Measurements from ENCODE around the gene TWSG1.

The TWSG1 gene

DNA sequence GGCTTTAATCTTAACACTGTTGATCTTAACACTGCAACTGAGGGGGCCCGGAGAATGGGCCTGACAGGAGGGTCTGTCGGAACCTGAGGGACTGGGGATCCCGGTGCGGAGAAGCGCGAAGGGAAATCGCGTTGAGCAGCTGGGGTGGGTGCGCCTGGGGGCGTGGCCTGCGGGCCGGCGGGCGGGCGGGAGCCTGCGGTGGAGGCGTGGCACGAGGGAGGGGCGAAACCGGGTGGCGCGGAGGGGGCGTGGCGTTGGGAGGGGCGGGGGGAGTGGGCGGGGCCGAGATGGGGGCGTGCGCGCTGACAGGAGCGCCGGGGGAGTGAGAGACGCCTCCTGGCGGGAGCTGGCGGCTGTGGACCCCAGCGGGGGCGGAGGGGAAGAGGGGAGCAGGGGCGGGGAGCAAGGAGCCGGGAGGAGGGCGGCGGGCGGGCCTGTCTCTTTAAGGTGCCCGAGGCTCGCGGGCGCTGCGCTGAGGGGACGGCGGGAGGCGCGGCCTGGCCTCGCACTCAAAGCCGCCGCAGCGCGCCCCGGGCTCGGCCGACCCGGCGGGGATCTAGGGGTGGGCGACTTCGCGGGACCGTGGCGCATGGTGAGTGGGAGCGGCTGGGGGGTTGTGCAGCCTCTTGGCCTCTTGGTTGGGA is at the start of gene TWSG1:
TWSG1 (plus strand) TSS at position 445 of the 644 bp plus-strand sequence. CDS start 2,457 bp downstream, outside the sequence.
- DNase-seq (ENCODE audit: low read depth, low spot score) = peak; percentile 38

DNA sequence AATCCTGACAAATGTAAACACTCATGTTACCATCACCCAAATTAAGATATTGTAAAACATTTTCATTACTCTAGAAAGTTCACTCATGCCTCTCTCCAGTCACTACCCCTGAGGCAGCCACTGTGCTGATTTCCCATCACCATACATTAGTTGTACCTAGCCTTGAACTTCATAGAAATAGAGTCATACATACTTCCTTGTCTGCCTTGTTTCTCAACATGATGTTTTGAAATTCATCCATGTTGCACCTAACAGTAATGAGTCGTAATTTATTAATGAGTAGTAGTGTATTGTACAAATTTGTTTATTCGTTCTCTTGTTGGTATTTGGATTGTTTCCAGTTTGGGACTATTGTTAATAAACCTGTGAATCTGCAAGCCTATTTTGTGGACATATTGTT is 49.0 kb upstream of the TWSG1 start:
- no peak for DNase-seq (ENCODE audit: low read depth, low spot score)

DNA sequence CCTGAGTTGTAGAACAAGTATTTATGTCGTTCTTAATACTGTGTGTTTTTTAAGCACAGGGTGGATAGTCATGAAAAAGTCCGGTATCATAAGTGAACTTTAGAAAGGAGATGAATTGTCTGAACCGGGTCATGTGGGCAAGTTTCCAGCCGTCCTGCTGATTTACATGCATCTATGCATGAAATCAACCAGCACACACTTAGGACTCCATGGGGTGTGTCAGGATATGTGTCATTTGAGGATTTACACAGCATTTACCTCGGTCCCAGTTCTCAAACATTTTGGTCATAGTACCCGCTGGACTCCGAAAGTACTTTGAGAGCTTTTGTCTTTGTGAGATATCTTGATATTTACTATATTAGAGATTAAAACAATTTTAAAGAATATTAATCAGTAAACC is 47.5 kb upstream of the TWSG1 start:
- no peak for DNase-seq (ENCODE audit: low read depth, low spot score)

DNA sequence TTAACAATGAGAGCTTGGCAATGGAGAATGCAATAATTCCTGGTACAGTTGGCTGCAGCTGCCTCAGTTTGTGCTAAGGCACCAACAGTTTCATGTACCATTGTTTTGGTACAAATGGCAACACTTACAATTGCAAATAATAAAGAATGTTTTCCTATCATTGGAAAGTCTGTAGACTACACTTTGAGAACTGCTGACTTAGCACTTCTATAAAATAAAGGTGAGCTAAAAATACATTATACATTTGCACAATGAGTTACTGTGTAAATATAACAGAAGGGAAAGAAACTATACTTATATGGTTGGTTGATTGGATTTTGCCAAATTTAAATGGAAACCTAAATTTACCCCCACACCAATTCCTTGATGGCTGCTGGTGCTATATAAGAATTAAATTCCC is 44.9 kb upstream of the TWSG1 start:
- no peak for DNase-seq (ENCODE audit: low read depth, low spot score)

DNA sequence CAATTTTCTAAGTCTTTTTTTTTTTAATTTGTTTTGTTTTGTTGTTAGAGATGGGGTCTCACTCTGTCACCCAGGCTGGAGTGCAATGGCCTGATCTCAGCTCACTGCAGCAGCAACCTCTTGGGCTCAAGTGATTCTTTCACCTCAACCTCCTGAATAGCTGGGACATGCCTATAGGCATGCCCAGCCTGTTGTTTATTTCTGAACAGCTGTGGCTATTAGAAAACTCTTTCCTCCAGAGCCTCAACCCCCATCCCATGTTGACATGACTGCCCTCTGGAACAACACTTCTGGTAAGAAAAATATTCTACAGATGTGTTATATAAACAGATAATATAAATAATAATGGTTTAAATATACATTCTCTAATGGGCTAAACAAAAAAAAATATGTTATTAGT is 44.4 kb upstream of the TWSG1 start:
- DNase-seq (ENCODE audit: low read depth, low spot score) = no peak

DNA sequence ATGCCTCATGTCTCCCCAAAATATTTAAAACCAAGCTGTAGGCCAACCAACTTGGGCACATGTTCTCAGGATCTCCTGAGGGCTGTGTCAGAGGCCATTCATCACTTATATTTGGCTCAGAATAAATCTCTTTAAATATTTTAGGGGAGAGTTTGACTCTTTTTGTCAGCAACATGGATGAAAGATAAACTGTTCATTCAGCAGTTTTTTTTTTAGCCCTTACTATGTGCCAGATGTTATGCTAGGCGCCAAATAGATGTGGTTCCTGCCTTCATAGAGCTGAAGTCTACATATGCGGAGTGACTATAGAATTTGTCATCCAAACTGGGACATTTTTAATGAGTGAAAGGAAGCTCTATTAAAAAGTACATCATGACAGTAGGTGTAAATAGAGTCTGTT is 42.5 kb upstream of the TWSG1 start:
- no peak for DNase-seq (ENCODE audit: low read depth, low spot score)

DNA sequence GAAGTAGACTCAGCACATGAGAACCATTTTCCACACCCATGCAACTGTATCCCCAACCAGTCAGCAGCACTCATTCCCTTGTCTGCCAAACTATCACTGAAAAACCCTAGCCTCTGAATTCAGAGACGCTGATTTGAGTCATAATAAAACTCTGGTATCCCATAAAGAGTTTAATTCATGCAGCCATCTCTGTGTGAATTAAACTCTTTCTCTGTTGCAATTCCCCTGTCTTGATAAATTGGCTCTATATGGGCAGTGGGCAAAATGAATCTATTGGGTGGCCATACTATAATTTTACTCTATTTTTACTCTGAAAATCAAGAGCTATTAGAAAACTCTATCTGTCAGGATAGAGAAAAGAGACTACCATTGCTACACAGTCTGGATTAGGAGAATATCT is 40.6 kb upstream of the TWSG1 start:
- no peak for DNase-seq (ENCODE audit: low read depth, low spot score)

DNA sequence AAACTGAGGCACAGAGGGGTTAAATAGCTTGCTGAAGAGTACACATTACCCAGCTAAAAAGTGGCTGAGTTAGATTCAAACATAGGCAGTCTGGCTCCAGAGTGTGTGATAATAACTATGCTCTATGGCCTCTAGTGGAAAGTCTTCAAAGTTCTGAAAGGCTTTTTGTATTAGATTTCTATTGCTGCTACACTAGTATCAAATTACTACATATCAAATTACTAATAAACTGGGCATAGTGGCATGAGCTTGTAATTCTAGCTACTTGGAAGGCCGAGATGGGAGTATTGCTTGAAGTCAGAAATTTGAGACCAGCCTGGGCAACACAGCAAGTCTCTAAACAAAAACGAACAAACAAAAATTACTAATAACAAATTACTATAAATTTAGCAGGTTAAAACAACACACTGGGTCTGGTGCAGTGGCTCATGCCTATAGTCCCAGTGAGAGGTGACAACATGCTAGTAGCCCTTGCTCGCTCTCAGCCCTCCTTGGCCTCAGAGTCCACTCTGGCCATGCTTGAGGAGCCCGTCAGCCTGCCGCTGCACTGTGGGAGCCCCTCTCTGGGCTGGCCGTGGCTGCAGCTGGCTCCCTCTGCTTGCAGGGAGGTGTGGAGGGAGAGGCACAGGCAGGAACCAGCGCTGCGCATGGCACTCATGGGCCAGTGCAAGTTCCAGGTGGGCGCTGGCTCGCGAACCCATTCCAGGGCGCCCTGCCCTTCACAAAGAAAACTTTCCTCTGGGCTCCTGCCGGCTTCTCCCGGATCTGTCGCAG is 38.2 kb upstream of the TWSG1 start:
- DNase-seq (ENCODE audit: low read depth, low spot score) = no peak

DNA sequence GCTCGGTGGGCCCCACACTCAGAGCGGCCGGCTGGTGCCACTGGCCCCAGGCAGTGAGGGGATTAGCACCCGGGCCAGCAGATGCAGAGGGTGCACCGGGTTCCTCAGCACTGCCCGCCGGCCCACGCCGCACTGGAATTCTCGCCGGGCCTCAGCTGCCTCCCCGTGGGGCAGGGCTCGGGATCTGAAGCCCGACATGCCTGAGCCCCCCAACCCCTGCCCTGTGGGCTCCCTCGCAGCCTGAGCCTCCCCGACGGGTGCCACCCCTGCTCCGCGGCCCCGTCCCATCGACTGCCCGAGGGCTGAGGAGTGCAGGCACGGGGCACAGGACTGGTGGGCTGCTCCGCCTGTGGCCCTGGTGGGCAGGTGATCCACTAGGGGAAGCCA is 37.6 kb upstream of the TWSG1 start:
- DNase-seq (ENCODE audit: low read depth, low spot score) = no peak

DNA sequence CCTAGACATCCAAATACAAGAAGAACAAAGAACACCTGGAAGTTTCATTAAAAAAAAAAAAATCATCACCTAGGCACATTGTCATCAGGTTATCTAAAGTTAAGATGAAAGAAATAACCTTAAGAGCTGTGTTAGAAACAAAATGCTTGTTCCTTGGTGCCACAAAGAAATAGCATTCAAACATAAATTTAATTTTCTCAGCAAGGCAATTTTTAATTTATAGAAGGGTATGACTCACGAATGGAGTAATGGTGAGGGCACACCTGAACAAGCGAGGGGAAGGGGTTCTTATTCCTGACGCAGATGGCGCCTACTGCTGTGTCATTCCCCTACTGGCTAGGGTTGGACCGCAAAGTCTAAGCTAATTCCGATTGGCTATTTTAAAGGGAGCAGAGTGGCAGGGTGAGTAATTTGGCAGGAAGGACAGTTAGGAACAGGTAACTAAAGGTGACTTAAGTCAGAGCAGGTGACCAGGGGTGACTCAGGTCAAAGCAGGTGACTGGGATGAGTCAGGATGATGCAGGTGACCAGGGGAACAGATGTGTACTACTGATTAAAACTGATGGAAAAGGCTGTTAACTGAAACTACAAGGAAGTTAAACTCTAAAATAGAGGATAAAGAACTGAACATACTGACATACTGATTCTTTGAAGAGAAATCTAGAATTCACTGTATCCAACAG is 30.0 kb upstream of the TWSG1 start:
- no peak for DNase-seq (ENCODE audit: low read depth, low spot score)

DNA sequence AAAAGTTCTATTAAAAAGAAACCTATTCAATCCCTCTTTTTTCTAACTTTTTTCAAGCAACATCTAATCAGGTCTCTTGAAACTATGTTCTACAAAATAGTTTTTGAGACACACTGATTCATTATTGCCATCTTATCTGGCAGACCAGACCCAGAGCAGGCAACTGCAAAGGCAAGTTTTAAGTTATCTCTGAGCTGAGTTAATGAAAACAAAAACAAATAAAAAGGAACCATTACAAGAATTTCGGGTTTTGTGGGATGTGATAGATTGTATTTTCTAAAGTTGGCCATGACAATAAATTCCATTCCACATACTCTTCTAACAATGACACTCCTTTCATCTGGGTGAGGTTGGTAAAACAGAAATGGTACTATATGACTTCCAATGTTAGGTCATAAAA is 15.2 kb upstream of the TWSG1 start:
- no peak for DNase-seq (ENCODE audit: low read depth, low spot score)

DNA sequence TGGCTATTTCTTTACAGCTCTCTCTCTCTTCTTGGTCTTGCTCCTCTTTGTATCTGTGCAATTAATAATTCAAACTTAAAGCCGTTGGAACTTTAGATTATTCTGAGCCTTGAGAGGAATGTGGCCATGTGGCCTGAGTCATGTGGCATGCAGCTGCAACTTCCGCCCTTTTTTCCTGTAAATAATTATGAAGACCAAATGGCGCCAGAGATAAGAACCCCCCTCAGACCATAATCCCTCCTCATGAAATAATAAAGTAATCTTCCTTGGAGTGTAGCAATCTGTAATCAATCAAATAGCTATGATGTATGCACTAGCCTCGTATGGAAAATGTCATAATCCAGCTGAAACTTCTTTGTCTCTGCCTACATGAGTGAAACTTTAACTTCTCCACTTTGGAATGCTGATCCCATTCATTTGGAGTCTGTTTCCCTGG is 13.5 kb upstream of the TWSG1 start:
- DNase-seq (ENCODE audit: low read depth, low spot score) = no peak

DNA sequence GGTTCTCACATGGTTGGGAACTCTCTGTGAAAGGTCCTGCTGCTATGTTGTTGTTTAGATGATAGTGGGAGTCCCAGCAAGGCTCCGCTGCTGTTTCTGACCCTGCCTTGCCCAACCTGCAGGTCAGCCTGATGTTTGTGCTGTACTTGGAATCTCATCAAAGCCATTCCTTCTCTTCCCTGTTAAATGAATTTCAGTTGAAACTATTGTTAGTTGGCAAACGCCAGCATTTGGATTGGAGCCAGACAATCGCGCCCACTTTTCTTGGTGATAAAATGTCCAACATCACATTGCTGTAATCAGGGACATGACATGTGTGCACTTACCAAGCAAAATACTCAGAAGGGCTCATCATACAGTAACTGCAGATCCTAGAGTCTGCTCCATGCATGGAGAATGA is 12.8 kb upstream of the TWSG1 start:
- DNase-seq (ENCODE audit: low read depth, low spot score) = no peak

DNA sequence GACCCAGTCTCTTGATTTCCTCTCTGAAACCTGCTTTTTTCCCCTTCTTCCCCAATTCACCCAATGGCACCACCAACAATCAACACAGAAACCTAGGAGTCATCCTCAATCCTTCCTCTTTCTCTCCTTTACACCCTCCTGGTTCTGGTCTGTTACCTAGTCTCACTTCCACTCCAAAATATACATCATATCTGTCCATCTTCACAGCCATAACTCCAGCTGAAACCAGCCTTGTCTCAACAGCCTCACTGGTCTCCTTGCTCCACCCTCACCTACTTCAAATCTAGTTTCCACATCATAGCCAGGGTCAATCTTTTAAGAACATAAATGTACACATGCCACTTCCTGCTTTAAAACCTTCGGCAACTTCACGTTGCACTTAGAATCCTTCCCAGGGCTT is 11.8 kb upstream of the TWSG1 start:
- no peak for DNase-seq (ENCODE audit: low read depth, low spot score)

DNA sequence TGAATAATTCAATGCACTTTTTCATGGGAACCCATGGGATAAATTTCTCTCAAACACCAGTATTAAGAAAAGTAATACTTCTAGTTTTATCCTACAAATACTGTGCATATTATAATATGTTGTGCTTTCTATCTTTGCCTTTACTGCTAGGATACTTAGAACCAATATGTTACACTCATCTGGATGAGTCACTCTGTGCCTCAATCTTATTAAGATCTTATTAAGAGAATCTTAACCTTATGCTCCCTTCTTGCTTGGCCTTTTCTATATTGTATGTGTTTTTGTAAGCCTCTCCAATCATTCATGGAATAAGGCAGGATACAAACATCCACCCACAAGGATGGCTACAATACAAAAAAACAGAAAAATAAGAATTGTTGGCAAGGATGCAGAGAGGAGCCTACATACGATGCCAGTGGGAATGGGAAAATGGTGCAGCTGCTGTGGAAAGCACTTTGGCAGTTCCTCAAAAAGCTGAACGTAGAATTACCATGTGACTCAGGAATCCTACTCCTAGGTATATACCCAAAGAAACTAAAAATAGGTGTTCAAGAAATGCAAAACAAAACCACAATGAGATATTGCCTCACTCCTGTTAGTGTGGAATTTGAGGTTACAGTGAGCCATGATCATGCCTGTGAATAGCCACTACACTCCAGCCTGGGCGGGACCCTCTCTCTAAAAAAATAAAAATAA is 10.7 kb upstream of the TWSG1 start:
- no peak for DNase-seq (ENCODE audit: low read depth, low spot score)

DNA sequence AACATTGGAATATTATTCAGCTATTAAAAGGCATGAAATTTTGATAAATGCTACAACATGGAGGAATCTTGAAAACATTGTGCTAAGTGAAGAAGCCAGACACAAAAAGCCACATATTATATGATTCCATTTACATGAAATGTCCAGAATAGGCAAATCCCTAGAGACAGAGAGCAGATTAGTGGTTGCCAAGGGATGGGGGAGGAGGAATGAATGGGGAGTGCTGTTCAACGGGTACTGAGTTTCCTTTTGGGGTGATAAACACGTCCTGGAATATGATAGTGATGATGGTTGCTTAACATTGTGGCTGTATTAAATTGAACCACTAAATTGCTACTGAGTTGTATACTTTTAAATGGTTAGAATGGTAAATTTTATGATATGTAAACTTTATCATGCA is 8.9 kb upstream of the TWSG1 start:
- DNase-seq (ENCODE audit: low read depth, low spot score) = no peak

DNA sequence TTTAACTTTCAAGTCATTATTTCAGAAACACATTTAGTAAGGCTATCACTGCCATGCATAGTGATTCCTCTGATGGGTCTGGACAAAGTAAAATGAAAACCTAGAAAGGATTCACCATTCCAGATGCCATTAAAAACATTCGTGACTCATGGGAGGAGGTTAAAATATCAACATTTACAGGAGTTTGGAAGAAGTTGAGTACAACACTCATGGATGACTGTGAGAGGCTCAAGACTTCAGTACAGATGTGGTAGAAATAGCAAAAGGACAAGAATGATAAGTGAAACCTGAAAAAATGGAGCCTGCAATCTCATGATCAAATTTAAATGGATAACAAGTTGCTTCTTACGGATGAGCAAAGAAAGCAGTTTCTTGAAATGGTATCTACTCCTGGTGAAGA is 5.8 kb upstream of the TWSG1 start:
- no peak for DNase-seq (ENCODE audit: low read depth, low spot score)

DNA sequence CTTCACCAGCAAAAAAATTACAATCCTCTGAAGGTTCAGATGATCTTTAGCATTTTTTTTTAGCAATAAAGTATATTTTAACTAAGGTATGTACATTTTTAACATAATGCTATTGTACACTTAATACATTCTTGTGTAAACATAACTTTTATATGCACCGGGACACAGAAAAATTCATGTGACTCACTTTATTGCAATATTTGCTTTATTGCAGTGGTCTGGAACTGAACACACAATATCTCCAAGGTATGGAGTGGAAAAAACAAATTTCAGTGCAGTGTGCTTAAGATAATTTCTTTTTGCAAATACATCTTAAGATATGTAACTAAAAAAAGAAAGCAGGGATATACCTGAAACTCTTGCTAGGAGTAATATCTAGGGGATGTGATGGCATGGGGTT is 5.1 kb upstream of the TWSG1 start:
- DNase-seq (ENCODE audit: low read depth, low spot score) = no peak

DNA sequence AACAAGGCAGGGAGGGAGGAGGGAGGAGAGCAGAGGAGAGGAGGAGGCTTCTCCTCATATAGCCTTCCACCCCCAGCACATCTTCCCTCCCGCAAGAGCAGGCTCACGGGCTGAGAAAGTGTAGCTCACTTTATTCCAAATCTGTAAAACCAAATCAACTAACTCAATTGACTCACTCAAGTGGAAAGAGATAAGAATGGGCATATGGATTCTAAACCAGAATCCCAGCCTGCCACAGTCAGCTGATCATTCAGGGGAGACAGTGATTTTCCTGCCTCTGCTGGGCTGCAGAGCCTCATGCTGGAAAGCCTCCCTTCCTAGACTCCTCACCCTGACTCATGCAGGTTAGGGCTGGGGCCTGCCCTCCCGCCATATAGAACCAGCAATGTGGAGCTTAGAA is 4.2 kb upstream of the TWSG1 start:
- DNase-seq (ENCODE audit: low read depth, low spot score) = no peak

DNA sequence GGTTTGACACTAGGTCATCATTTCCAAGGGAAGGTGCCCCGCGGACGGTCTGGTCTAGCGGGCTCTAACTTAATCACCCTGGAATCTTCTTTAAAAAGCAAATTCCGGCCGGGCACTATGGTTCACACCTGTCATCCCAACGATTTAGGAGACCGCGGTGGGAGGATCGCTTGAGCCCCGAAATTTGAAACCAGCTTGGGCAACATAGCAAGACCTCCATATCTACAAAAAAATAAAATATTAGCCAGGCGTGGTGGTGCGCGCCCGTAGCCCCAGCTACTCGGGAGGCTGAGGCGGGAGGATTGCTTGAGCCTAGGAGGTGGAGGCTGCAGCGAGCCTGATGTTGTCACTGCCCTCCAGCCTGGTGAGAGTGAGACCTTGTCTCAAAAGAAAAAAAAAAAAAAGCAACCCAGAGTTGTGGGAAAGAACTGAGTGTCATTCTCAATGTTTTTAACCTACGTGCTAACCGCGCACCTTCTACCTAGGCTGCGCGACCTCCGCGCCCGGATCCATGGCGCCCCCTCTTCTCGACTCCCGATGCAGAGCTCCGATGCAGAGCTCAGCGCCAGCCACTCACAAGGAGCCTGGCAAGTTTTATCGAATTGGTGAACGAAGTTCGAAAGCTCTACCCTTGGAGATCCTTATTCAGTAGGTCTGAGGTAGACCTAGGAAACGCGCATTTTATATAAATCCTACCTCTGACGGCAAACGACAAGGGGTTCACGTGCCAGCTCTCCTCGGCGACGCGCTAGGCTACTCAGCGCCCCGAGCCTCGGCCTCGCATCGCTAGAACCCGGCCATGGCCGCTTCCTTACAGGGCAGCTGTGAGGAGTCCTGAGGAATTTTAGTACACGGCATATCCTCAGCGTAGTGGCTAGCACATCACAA is 888 bp upstream of the TWSG1 start:
- DNase-seq (ENCODE audit: low read depth, low spot score) = peak; percentile 15

DNA sequence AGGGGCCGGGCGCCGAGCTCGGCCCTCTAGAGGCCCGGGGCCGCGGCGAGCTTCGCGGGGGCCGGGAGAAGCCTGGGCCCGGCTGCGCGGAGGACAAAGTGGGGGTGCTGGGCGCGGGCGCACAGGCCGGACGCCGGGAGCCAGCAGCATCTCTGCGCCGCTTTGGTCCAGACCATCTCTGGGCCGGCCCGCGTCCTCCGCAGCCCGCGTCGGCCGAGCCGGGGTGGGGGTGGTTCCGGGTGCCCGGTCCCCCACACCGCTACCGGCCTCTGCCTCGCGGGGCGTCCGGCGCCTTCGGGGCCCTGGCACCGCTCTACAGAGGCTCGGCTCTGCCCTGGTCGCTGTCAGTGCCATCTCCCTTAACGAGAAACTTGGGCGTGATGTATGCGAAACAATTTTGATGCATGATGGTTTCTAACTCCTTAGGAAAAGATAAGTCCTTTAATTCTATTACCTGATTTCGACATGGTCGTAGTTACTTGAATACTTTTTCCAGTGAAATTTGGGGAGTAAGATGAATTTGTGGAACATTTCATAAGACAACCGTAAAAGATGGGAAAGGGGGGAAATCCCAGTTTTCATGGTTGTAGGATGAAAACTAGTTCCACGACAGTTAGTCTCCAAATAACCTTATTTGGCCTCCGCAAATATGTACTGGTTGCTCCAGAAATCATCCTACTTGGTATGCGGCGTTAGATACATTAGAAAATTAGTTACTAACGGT is 562 bp downstream of the TWSG1 start:
- no peak for DNase-seq (ENCODE audit: low read depth, low spot score)

All from iPS DF 19.7 (cell line).